ENCODE measurements around the gene KCNQ1.

The KCNQ1 gene

DNA sequence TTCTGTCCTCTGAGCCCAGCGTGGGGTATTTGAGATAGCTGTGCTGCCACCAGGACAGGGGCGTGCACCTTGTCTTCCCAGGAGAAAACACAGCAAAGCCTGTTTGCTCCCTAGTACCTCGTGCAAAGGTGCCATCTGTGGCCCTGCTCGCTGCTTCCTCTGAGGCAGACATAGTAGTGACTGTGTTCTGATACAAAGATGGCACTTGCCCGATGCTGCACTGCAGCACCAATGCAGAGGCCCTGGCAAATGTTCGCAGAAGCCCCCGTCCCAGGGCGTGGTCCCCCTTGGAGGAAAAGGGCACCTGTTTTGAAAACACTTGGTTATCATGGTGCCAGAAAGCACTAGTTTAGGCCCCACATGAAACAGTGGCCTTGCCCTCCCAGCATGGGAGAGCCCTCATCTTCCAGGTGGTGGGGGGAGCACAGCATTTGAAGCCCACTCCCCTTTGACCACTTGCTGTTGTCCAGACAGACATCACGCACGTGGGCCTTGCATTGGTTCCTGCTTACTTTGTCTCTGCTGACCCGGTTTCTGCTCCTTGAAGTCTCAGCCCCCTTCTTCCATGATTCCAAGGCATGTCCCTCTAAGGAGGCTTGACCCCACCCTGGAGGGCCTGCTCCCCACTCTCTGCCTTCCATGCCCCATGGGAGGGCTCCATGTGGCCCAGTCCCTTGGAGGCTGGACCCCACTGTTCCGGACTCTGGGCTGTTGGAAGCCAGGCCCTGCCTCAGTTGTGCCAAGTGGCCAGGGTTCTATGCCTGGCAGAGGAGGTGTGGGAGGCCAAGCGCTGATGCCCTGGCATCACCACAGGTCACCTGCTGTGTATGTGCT is 145.5 kb downstream of the KCNQ1 start:
- Histone ChIP-seq H3K9me3 (ENCODE audit: control insufficient read depth in 1 of 2, low read length in 2 of 2) (peaks cover 0 to 5% of the 10 kb centered on the region in 2 donors), H3K4me3 (ENCODE audit: low read depth in 1 of 2, low read length in 2 of 2) (no peak overlapping the region), H3K36me3 (ENCODE audit: control insufficient read depth in 1 of 2, insufficient read depth in 2 of 2, low read length in 2 of 2) (peaks cover 0 to 3% of the 10 kb centered on the region in 2 donors), H3K4me1 (ENCODE audit: control insufficient read depth in 1 of 2, insufficient read depth in 2 of 2, low read length in 2 of 2) (no peaks in the 10 kb centered on the region), H3K27me3 (ENCODE audit: low read depth, low read length) (no peaks in the 10 kb centered on the region), H3K27ac (ENCODE audit: low read length) (no peak overlapping the region)

DNA sequence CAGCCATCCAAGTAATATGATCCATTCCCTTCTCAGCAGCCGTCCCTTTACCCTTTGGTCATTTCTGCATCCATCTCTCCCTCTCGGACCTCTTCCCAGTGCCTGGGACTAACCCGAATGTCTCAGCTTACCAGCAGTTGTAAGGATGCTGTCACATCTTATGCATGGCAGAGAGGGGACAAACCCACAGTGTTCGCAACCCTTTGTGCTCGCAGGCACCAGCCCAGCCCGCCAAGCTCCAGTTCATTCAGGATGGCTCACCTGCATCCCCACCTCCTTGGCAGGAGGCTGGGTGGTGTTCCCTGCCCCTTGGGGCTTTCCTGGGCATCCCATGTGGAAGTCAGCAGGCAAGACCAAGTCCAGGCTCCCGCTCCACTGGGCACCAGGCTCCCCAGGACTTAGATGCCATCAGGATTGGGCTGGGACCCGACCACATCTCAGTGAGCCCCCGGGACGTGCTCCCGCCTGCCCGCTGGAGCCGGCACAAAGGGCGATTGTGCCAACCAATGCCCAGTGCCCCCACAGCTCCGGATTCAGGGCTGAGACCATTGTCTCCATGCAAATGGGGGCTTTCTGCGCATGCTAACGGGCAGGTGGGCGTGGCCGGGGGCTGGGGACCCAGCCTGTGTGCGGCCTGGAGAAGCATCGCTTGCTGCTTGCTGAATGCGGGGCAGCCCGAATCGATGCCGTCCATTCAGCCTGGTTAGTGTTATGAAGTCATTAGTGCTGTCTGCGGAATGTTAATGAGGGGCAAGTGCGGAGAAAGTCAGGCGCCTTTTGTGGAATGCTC is 146.4 kb downstream of the KCNQ1 start:
- H3K27me3 ChIP-seq (ENCODE audit: low read depth, low read length) = no peaks in the 10 kb centered on the region
- peaks cover 0 to 3% of the 10 kb centered on the region in 2 donors for H3K36me3 ChIP-seq (ENCODE audit: control insufficient read depth in 1 of 2, insufficient read depth in 2 of 2, low read length in 2 of 2)
- peaks cover 0 to 5% of the 10 kb centered on the region in 2 donors for H3K9me3 ChIP-seq (ENCODE audit: control insufficient read depth in 1 of 2, low read length in 2 of 2)
- H3K4me1 ChIP-seq (ENCODE audit: control insufficient read depth in 1 of 2, insufficient read depth in 2 of 2, low read length in 2 of 2) = no peaks in the 10 kb centered on the region
- no peak overlapping the region for H3K27ac ChIP-seq (ENCODE audit: low read length)
- no peak overlapping the region for H3K4me3 ChIP-seq (ENCODE audit: low read depth in 1 of 2, low read length in 2 of 2)

DNA sequence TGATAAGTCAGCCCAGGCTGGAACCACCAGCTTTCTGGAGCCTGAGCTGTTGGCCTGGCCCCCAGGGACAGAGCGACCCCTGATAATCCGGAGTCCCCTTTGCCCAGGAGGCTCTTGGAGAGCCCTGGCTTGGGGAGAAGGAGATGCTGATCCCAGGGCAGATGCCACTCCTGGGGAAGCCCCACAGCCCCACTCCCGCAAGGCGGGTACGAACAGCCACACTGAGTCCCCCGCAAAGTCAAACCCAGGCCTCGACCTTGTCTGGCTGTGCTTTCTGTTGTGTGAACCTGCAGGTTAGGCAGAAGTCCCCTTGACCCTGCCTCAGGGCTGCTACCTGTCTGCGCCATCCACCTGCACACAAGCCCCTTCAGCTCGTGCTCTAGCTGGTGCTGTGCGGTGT is 147.0 kb downstream of the KCNQ1 start:
- no peak overlapping the region for H3K4me3 ChIP-seq (ENCODE audit: low read depth in 1 of 2, low read length in 2 of 2)
- H3K27ac ChIP-seq (ENCODE audit: low read length) = no peak overlapping the region
- peaks cover 0 to 5% of the 10 kb centered on the region in 2 donors for H3K9me3 ChIP-seq (ENCODE audit: control insufficient read depth in 1 of 2, low read length in 2 of 2)
- peaks cover 0 to 3% of the 10 kb centered on the region in 2 donors for H3K36me3 ChIP-seq (ENCODE audit: control insufficient read depth in 1 of 2, insufficient read depth in 2 of 2, low read length in 2 of 2)
- H3K27me3 ChIP-seq (ENCODE audit: low read depth, low read length) = no peaks in the 10 kb centered on the region
- H3K4me1 ChIP-seq (ENCODE audit: control insufficient read depth in 1 of 2, insufficient read depth in 2 of 2, low read length in 2 of 2) = no peaks in the 10 kb centered on the region

DNA sequence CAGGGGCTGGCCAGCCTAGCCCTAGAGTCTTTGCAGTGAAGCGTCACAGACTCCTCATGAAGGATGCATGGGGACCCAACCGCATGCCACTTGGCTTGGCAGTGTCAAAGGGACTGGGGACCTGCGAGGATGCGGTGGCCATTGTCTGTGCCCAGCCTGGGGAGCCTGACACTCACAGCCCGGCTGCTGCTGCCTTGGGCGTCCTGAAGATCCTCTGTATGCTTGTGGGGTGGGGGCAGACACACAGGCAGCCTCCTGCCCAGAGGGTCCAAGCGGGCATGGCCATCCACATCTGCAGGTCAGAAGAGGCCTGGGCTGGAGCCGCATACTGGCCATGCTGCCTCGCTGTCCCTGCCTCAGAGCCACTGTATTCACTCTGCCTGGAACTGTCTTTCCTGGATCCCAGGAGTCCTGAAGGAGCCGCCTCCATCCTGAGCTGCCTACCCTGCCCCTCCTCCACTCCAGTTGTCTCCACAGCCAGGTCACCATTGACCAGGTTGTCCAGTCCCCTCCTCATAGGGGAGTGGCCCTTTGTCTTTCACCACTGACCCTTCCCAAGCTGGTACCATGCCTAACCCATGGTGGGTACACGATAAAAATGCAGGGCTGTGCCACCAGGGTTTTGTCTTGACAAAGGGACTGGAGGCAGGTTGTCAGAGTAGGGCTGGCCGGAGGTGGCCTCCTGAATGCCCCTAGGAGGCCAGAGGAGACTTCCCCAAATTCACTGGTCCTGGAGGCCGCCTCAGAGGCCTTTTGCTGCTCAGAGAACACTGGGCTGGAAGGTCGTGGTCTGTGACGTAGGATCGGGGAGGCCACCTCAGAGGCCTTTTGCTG is 148.0 kb downstream of the KCNQ1 start:
- Histone ChIP-seq H3K4me1 (ENCODE audit: control insufficient read depth in 1 of 2, insufficient read depth in 2 of 2, low read length in 2 of 2) (no peaks in the 10 kb centered on the region), H3K27ac (ENCODE audit: low read length) (no peak overlapping the region), H3K27me3 (ENCODE audit: low read depth, low read length) (no peaks in the 10 kb centered on the region), H3K36me3 (ENCODE audit: control insufficient read depth in 1 of 2, insufficient read depth in 2 of 2, low read length in 2 of 2) (peaks cover 0 to 3% of the 10 kb centered on the region in 2 donors), H3K9me3 (ENCODE audit: control insufficient read depth in 1 of 2, low read length in 2 of 2) (peaks cover 6 to 11% of the 10 kb centered on the region in 2 donors), H3K4me3 (ENCODE audit: low read depth in 1 of 2, low read length in 2 of 2) (no peak overlapping the region)

DNA sequence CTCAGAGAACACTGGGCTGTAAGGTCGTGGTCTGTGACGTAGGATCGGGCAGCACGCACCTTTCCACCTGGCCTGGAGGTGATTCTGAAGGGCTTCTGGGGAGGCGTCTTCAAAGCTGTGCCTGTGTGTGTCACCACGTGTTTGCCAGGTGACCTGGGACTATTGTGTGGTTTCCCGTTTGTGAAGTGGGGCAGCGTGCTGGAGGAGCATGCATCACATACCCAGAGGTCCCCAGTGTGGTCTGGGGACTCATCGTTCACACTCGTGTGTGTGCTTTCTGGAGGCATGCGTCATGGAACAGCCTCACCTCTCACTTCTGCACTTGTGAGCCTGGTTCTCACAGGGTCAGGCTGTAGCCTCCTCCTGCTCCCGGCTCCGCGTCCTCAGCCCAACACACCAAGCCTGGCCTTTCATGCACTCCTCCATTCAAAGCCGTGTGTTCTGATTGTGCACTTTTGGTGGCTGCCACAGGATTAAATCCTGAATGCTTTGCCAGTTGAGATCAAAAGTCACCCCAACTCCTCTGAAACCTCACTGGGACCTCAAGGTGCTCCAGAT is 148.7 kb downstream of the KCNQ1 start:
- no peak overlapping the region for H3K4me3 ChIP-seq (ENCODE audit: low read depth in 1 of 2, low read length in 2 of 2)
- no peak overlapping the region for H3K27ac ChIP-seq (ENCODE audit: low read length)
- peaks cover 6 to 12% of the 10 kb centered on the region in 2 donors for H3K9me3 ChIP-seq (ENCODE audit: control insufficient read depth in 1 of 2, low read length in 2 of 2)
- peaks cover 0 to 3% of the 10 kb centered on the region in 2 donors for H3K36me3 ChIP-seq (ENCODE audit: control insufficient read depth in 1 of 2, insufficient read depth in 2 of 2, low read length in 2 of 2)
- H3K4me1 ChIP-seq (ENCODE audit: control insufficient read depth in 1 of 2, insufficient read depth in 2 of 2, low read length in 2 of 2) = no peaks in the 10 kb centered on the region
- no peaks in the 10 kb centered on the region for H3K27me3 ChIP-seq (ENCODE audit: low read depth, low read length)

DNA sequence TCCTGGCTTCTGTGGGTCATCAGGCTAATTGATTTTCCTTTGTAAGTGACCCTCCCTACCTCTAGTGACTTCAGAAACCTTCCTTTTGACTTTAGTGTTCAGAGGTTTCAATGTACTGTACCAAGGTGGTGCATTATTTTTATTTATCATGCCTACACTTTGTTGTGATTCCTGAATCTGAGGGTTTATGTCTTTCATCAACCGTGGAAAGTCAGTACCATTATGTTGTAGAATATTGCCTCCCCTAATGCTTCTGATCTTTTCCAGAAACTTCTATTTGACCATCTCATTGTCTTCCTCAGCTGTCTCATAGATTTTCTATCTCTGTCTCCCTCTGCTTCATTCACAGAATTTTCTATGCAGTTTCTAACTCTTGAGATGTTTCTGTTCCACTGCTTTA is 149.5 kb downstream of the KCNQ1 start:
- peaks cover 0 to 3% of the 10 kb centered on the region in 2 donors for H3K36me3 ChIP-seq (ENCODE audit: control insufficient read depth in 1 of 2, insufficient read depth in 2 of 2, low read length in 2 of 2)
- H3K4me1 ChIP-seq (ENCODE audit: control insufficient read depth in 1 of 2, insufficient read depth in 2 of 2, low read length in 2 of 2) = no peaks in the 10 kb centered on the region
- no peaks in the 10 kb centered on the region for H3K27me3 ChIP-seq (ENCODE audit: low read depth, low read length)
- H3K27ac ChIP-seq (ENCODE audit: low read length) = no peak overlapping the region
- peaks cover 6 to 17% of the 10 kb centered on the region in 2 donors for H3K9me3 ChIP-seq (ENCODE audit: control insufficient read depth in 1 of 2, low read length in 2 of 2)
- no peak overlapping the region for H3K4me3 ChIP-seq (ENCODE audit: low read depth in 1 of 2, low read length in 2 of 2)

DNA sequence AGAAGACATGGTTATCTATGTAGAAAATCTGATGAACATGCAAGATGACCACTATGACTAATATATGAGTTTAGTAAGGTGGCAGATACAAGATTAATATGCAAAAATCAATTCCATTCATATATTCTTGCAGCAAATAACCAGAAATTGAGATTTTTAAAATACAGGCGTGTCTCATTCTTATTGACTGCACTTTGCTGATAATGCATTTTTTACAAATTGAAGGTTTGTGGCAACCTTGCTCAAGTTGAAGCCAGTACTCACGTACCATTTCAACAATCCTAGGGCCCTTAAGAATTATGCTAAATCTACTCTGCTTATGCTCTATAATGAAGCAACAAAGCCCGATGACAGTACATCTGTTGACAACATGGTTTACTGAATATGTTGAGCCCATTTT is 150.4 kb downstream of the KCNQ1 start:
- Histone ChIP-seq H3K4me3 (ENCODE audit: low read depth in 1 of 2, low read length in 2 of 2) (no peak overlapping the region), H3K4me1 (ENCODE audit: control insufficient read depth in 1 of 2, insufficient read depth in 2 of 2, low read length in 2 of 2) (no peaks in the 10 kb centered on the region), H3K27ac (ENCODE audit: low read length) (no peak overlapping the region), H3K27me3 (ENCODE audit: low read depth, low read length) (no peaks in the 10 kb centered on the region), H3K9me3 (ENCODE audit: control insufficient read depth in 1 of 2, low read length in 2 of 2) (peaks cover 6 to 20% of the 10 kb centered on the region in 2 donors), H3K36me3 (ENCODE audit: control insufficient read depth in 1 of 2, insufficient read depth in 2 of 2, low read length in 2 of 2) (peaks cover 0 to 3% of the 10 kb centered on the region in 2 donors)

DNA sequence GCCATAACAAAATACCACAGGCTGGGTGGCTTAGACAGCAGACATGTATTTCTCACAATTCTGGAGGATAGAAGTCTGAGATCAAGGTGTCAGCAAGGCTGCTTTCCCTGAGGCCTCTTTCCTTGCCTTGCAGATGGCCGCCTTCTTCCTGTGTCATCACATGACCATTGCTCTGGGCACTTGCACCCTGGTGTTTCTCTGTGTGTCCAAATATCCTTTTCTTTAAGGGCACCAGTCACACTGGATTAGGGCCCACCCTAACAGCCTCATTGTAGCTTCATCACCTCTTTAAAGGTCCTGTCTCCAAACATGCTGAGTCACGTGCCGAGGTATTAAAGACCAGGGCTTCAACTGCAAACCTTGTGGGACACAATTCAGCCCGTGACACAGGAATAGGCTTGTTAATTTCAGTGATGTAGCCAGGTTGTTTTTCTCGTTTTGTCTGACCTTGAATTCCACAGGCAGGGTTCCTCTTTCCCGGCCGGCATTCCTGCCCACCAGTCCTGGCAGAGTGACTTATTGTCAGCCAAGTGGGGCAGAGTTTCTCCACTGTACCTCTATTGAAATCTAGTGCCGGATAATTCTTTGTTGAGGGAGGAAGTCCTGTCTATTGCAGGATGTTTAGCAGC is 154.9 kb downstream of the KCNQ1 start:
- Histone ChIP-seq H3K4me3 (ENCODE audit: low read depth in 1 of 2, low read length in 2 of 2) (no peak overlapping the region), H3K27ac (ENCODE audit: low read length) (no peak overlapping the region), H3K9me3 (ENCODE audit: control insufficient read depth in 1 of 2, low read length in 2 of 2) (peaks cover 6 to 14% of the 10 kb centered on the region in 2 donors), H3K36me3 (ENCODE audit: control insufficient read depth in 1 of 2, insufficient read depth in 2 of 2, low read length in 2 of 2) (no peaks in the 10 kb centered on the region), H3K4me1 (ENCODE audit: control insufficient read depth in 1 of 2, insufficient read depth in 2 of 2, low read length in 2 of 2) (no peaks in the 10 kb centered on the region), H3K27me3 (ENCODE audit: low read depth, low read length) (no peaks in the 10 kb centered on the region)

DNA sequence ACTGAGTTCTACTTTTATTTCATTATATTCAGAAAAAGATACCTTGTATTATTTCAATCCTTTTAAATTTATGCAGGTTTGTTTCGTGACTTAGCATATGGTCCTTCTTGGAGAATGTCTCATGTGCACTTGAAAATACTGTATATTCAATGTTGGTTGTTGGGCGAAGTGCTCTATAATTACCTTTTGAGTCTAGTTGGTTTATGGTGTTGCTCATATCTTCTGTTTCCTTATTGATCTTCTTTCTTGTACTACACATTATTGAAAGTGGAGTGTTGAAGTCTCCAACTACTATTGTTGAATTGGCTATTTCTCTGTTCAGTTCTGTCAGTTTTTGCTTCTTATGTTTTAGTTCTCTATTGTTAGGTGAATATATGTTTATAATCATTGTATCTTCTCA is 164.5 kb downstream of the KCNQ1 start:
- Histone ChIP-seq H3K36me3 (ENCODE audit: control insufficient read depth in 1 of 2, insufficient read depth in 2 of 2, low read length in 2 of 2) (no peaks in the 10 kb centered on the region), H3K4me3 (ENCODE audit: low read depth in 1 of 2, low read length in 2 of 2) (no peak overlapping the region), H3K27me3 (ENCODE audit: low read depth, low read length) (no peaks in the 10 kb centered on the region), H3K9me3 (ENCODE audit: control insufficient read depth in 1 of 2, low read length in 2 of 2) (peaks cover 8 to 16% of the 10 kb centered on the region in 2 donors), H3K27ac (ENCODE audit: low read length) (no peak overlapping the region), H3K4me1 (ENCODE audit: control insufficient read depth in 1 of 2, insufficient read depth in 2 of 2, low read length in 2 of 2) (no peaks in the 10 kb centered on the region)

DNA sequence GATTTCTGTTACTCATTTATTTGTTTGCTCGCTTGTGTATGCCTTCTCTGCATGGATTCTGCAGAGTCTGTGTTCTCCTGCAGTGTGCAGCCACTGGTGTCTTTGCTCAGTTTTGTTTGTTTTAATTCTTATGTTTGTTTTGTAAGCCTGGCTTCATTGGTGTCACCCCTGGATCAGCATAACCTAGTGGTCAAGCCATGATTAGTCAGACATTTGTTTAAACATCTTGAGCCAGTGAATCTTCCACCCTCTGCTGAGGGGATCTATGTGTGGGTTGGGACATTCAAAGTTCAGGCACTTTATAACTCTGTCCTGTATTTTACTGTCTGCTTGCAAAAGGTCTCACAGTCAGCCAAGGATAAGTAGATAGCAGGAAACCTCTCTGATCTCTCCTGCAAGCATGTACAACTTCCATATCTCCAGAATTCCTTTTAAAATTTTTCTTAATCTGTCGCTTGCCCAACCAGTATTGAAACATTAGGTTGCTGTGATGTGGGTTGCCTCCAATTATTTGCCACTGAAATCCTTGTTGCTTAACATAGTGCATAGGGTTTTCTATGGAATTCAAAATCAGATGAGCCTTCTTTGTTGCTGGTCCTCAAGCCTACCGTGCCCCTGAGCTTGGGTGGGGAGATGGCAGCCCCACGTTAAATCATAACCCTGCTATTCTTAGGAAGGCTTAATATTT is 168.2 kb downstream of the KCNQ1 start:
- Histone ChIP-seq H3K4me3 (ENCODE audit: low read depth in 1 of 2, low read length in 2 of 2) (no peak overlapping the region), H3K27ac (ENCODE audit: low read length) (no peak overlapping the region), H3K36me3 (ENCODE audit: control insufficient read depth in 1 of 2, insufficient read depth in 2 of 2, low read length in 2 of 2) (no peaks in the 10 kb centered on the region), H3K4me1 (ENCODE audit: control insufficient read depth in 1 of 2, insufficient read depth in 2 of 2, low read length in 2 of 2) (no peaks in the 10 kb centered on the region), H3K27me3 (ENCODE audit: low read depth, low read length) (no peaks in the 10 kb centered on the region), H3K9me3 (ENCODE audit: control insufficient read depth in 1 of 2, low read length in 2 of 2) (peaks cover 8 to 16% of the 10 kb centered on the region in 2 donors)

Measured in muscle layer of duodenum (tissue), 2 donors.